Testis (tissue), 2 donors: ENCODE data around the gene RAB26.
"Not testable (repeated sequence)": the region's sequence is repeated elsewhere in the genome, so short reads cannot be mapped to it uniquely, and the experiment has no call there.

Source experiments
- POLR2A ChIP-seq: fragments of 450-650 bp; IDR thresholded peaks from one replicate; pipeline ENCODE4 v1.6.1; 2017; ENCODE audit warnings: antibody characterized with exemption, mild to moderate bottlenecking, moderate library complexity
- TF ChIP-seq, protein P1 (sequence below), 3 experiments: fragments of 450-650 bp in 2 of 3; fragments of 200-600 bp in 1 of 3; sonication (generic) in 1 of 3; IDR thresholded peaks; one replicate each; pipeline ENCODE4 v1.5.1; 2016 to 2019; ENCODE audit warnings: antibody characterized with exemption in 3 of 3, mild to moderate bottlenecking in 2 of 3, moderate library complexity in 1 of 3

- TF ChIP-seq, protein P1, sequence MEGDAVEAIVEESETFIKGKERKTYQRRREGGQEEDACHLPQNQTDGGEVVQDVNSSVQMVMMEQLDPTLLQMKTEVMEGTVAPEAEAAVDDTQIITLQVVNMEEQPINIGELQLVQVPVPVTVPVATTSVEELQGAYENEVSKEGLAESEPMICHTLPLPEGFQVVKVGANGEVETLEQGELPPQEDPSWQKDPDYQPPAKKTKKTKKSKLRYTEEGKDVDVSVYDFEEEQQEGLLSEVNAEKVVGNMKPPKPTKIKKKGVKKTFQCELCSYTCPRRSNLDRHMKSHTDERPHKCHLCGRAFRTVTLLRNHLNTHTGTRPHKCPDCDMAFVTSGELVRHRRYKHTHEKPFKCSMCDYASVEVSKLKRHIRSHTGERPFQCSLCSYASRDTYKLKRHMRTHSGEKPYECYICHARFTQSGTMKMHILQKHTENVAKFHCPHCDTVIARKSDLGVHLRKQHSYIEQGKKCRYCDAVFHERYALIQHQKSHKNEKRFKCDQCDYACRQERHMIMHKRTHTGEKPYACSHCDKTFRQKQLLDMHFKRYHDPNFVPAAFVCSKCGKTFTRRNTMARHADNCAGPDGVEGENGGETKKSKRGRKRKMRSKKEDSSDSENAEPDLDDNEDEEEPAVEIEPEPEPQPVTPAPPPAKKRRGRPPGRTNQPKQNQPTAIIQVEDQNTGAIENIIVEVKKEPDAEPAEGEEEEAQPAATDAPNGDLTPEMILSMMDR (IDR thresholded peaks at IDR 0.05), result not testable (repeated sequence)
- not testable (repeated sequence) for TF ChIP-seq POLR2A
These were observed 14.6 kb upstream of the RAB26 start for GRCh38 chr16:2133797-2134196.
